Lower leg skin (tissue), 4 donors: Measurements from ENCODE around the gene FBLN1. TPM values are rescaled to one million over a fixed set of nuclear protein-coding genes. Genes with fewer than 3 reads are reported as not detected.

ENCODE experiments used
- DNase-seq, 2 donors: peaks; one replicate each; pipeline ENCODE4 v3.0.0-alpha.2; 2019; ENCODE audit warnings: low spot score in 2 of 2
- H3K4me3 ChIP-seq: fragments of 200-600 bp; sonication (generic); 2 replicates; pipeline ENCODE4 v1.5.1; 2017; ENCODE audit warnings: mild to moderate bottlenecking, low read depth; ENCODE audit not compliant: poor library complexity, severe bottlenecking
- POLR2A ChIP-seq, 2 donors: fragments of 450-650 bp; IDR thresholded peaks; one replicate each; pipeline ENCODE4 v1.6.1; 2016 to 2017; ENCODE audit warnings: antibody characterized with exemption in 2 of 2, mild to moderate bottlenecking in 1 of 2, moderate library complexity in 1 of 2
- WGBS, 2 donors: methylation state at CpG; one replicate each; pipeline ENCODE4 v1.1.5; 2018; 5-methylcytosine and 5-hydroxymethylcytosine counted together
- intact Hi-C: fragments of 100-400 bp; cut with DNase I; formaldehyde crosslinking; loops from one replicate; pipeline ENCODE4 v1.15.0; 2023; ENCODE audit warnings: low total_unique reads
- total RNA-seq, 4 donors: library from RNA; depleted of rRNA; stranded (reverse); fragments of >200 nt; gene quantifications; one replicate each; pipeline ENCODE4 v1.1.0, GENCODE V29; 2016
- TF ChIP-seq, protein P1 (sequence below), 3 donors: fragments of 450-650 bp; IDR thresholded peaks; one replicate each; pipeline ENCODE4 v1.5.1; 2016; ENCODE audit warnings: antibody characterized with exemption in 3 of 3, mild to moderate bottlenecking in 3 of 3, moderate library complexity in 2 of 3

FBLN1 gene
- total RNA-seq, 4 donors from 2014 or later: 114 to 414 (median 163) TPM

DNA sequence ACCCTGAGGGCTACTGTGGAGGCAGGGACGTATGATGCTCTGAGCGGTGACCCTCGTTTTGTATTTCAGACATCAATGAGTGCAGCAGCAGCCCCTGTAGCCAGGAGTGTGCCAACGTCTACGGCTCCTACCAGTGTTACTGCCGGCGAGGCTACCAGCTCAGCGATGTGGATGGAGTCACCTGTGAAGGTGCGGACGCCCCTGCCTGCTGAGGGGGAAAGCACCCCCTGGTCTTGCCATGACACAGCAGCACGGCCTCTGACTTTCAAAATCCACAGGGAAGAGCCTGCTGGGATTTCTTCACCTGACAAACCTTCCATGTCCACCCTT is 44.3 kb downstream of the FBLN1 start:
- no peak for DNase-seq
- intact Hi-C loops: no loop called here
- TF ChIP-seq POLR2A (IDR thresholded peaks at IDR 0.05): no peak
- TF ChIP-seq, protein P1, sequence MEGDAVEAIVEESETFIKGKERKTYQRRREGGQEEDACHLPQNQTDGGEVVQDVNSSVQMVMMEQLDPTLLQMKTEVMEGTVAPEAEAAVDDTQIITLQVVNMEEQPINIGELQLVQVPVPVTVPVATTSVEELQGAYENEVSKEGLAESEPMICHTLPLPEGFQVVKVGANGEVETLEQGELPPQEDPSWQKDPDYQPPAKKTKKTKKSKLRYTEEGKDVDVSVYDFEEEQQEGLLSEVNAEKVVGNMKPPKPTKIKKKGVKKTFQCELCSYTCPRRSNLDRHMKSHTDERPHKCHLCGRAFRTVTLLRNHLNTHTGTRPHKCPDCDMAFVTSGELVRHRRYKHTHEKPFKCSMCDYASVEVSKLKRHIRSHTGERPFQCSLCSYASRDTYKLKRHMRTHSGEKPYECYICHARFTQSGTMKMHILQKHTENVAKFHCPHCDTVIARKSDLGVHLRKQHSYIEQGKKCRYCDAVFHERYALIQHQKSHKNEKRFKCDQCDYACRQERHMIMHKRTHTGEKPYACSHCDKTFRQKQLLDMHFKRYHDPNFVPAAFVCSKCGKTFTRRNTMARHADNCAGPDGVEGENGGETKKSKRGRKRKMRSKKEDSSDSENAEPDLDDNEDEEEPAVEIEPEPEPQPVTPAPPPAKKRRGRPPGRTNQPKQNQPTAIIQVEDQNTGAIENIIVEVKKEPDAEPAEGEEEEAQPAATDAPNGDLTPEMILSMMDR (IDR thresholded peaks at IDR 0.05): no peak
- H3K4me3 ChIP-seq: no peak overlapping the region
- WGBS, 2 donors: 85 to 94% methylated on average over 11 of the region's 11 CpGs

- intact Hi-C loops: no loop called here
- WGBS, 2 donors: 84 to 87% methylated on average over 6 of the region's 6 CpGs
These were observed 45.0 kb downstream of the FBLN1 start for GRCh38 chr22:45547731-45548130.

DNA sequence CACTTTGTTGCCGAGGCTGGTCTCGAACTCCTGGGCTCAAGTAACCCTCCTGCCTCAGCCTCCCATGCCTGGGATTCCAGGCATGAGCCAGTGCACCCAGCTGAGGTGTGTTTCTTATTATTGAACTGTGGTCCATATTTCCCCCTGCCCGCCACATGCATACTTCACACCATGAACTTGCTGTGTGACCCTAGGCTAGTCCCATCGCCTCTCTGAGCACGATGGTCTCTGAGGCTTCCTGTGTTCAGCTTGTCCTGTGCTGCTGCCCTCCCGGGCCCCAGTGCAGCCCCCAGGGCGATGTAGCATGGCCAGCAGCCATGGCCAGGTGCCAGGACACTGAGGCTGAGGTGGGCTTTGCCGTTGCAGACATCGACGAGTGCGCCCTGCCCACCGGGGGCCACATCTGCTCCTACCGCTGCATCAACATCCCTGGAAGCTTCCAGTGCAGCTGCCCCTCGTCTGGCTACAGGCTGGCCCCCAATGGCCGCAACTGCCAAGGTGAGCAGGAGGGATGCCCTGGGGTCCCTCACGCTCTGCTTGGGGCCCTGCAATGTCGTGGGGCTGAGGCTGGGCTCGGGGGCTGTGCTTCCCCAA is 45.7 kb downstream of the FBLN1 start:
- WGBS, 2 donors: 74 to 88% methylated on average over 11 to 14 of the region's 18 CpGs
- intact Hi-C loops: no loop called here
- DNase-seq: no peak
- no peak overlapping the region for H3K4me3 ChIP-seq
- no peak for TF ChIP-seq POLR2A (IDR thresholded peaks at IDR 0.05)
- TF ChIP-seq, protein P1 (IDR thresholded peaks at IDR 0.05): no peak

More at GRCh38 chr22:45547731-45548130, 45.0 kb downstream of the FBLN1 start:
- no peak for DNase-seq
- TF ChIP-seq, protein P1 (IDR thresholded peaks at IDR 0.05): no peak
- TF ChIP-seq POLR2A (IDR thresholded peaks at IDR 0.05): no peak
- H3K4me3 ChIP-seq: no peak overlapping the region

DNA sequence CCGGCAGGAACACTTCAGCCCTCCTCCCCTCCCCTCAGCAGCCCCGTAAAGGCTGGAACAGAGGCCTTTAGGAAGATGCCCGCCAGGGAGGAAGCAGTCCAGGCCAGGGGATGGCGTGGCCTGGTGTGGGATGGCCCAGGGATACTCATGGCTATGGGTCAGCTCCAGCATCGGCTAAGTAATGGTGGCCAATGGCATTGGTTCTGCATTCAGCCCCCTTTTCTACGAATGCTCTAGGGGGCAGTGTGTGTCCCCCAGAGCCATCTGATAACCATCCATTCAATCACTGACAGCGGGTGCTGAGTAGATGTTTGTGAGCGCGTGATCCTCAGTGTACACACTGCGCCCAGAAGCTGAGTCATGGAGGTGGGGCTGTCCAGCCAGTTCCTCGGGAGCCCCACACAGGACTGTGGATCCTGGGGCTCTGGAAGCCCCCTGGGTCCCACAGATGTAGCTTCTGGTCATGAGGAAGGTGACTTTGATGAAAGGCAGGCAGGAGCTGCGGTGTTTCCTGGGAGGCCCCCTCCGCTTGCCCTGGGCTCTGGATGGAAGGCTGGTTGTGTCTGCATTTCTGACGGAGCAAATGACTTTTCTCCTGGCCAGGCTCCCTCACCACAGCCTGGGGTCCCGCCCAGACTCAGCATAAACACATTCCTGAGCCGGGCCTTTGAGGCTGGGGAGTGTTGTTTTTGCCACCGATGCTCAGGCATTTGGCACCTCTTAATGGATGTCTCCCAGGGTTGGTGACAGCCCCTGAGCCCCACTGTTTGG is 46.5 kb downstream of the FBLN1 start:
- WGBS, 2 donors: 31 to 33% methylated on average over 14 to 17 of the region's 17 CpGs
- intact Hi-C loops: no loop called here
- no peak overlapping the region for H3K4me3 ChIP-seq
- DNase-seq: peak; percentile 82 to 93
- no peak for TF ChIP-seq POLR2A (IDR thresholded peaks at IDR 0.05)
- TF ChIP-seq, protein P1 (IDR thresholded peaks at IDR 0.05): no peak

- WGBS, 2 donors: 68 to 75% methylated on average over 9 of the region's 9 CpGs
- TF ChIP-seq, protein P1 (IDR thresholded peaks at IDR 0.05): no peak
- TF ChIP-seq POLR2A (IDR thresholded peaks at IDR 0.05): no peak
- no peak overlapping the region for H3K4me3 ChIP-seq
- DNase-seq: no peak
- intact Hi-C loops: loop anchor here (5.0 kb wide), 2 partner anchors 113 to 283 kb away; no protein-coding TSS in a partner anchor
These were observed 47.2 kb downstream of the FBLN1 start for GRCh38 chr22:45549762-45550378.
